Effector CD8-positive, alpha-beta T cell (primary cell): ENCODE data around the gene BRF1.

Experiments
- DNase-seq: peaks from one replicate; lab custom pipeline; 2025; lab: John Stamatoyannopoulos, UW

BRF1 gene

GRCh38 chr14:105195522-105196264, 105.1 kb downstream of the BRF1 start:
- no peak for DNase-seq

DNA sequence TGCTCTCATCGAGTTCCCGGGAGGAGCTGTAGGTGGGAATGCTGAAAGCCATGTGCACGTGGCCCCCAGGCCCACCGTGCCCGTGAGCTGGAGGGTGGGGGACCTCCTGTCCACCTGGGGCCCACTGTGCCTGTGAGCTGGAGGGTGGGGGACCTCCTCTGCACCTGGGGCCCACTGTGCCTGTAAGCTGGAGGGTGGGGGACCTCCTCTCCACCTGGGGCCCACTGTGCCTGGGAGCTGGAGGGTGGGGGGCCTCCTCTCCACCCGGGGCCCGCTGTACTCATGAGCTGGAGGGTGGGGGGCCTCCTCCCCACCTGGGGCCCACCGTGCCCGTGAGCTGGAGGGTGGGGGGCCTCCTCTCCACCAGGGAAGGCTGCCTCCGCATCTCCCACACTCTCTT, 105.8 kb downstream of the BRF1 start:
- DNase-seq, result no peak

DNA sequence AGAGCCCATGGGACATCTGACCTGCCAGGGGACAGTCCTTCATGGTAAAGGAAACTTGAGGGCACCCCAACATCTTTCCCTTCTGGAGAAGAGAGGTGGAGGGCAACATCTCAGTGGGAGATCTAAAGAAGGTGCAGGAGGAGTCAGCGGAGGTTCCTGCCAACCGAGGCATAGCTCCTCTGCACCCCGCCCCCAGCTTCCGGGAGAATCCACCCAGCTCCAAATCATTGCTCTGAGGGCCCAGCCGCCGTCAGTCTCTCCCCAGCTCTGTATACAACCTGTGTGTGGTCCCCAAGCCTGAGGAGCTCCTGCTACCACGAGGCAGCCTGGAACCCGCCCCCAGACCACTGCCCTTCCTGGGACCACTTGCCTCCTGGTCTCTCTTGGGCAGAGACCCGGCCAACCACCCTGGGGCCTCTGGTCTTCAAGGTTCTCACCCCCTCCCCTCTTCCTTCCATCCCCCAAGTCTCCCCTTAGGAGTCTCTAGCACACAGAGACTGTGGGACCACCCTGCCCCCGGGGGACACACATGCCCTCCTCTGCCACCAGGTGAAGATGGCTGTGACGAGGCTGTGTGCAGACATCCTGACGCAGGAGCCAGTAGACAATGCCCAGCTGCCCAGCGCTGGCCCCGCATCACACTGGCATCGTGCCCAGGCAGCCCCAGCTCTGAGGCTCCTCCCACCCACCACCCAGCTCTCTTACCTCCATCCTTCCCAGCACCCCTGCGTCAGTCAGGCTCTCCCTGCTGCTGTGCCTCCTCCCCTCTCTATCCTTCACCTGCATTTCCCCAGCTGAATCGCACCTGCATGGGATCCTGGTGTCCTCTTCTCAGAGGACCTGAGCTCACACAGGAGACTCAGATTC, 106.7 kb downstream of the BRF1 start:
- DNase-seq, result peak; percentile 8

- DNase-seq, result no peak
Measured at GRCh38 chr14:105192866-105193731, 107.7 kb downstream of the BRF1 start.

DNA sequence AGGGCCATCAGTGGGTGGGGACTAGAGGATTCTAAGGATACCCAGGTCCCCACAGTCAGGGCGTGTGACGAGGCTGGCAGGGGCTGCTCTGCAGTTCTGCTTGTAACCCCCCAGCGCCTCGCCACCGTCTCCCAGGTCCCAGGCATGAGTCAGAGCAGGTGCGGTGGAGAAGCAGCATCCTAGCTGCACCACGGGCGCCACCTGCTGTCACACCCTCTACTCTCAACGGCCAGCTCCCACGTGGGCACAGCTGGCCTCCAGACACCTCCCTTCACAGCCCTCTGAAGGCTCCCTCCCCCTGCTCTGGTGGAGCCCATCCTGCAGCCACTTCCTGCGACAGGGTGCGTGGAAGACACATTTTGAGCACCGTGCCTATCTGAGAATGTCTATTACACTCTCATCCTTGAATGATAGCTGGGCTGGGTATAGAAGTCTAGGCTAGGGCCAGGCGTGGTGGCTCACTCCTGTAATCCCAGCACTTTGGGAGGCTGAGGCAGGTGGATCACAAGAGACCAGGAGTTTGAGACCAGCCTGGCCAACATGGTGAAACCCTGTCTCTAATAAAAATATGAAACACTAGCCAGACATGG, 112.8 kb downstream of the BRF1 start:
- DNase-seq, result no peak

GRCh38 chr14:105187116-105187515, 113.7 kb downstream of the BRF1 start:
- no peak for DNase-seq

DNA sequence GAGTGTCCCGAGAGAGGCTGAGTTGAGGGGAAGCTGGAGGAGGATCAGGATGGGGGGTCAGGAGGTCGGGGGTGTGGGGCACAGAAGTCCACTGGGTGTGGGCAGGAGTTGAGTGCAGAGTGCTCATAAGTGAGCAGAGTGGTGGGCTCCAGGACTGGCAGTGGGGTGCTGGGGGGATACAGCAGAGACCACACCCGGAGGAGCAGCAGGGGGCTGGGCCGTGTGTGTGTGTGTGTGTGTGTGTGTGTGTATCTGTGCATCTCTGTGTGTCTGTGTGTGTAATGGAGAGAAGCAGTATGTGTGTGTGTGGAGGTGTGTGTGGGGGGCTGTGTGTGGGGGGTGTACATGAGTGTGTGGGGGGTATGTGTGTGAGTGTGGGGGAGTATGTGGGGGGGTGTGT, 114.8 kb downstream of the BRF1 start:
- no peak for DNase-seq

DNA sequence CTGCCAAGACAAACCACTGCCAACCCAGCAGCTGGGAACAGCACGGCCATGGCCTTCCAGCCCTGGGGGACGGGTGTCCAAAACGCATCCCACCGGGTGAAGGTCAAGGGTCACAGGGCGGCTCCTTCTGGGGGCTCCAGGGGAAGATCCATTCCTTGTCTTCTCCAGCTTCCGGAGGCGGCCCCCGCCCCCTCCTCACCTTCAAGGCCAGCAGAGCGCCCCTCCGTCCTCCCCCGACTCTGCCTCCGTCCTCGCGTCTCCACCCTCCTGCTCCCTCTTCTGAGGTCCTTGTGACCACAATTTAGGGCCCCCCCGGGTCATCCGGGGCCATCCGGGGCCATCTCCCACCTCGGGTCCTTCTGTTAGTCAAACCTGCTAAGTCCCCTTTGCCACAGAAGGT, 115.8 kb downstream of the BRF1 start:
- DNase-seq, result no peak

- DNase-seq, result no peak
Measured at GRCh38 chr14:105184461-105184860, 116.3 kb downstream of the BRF1 start.

DNA sequence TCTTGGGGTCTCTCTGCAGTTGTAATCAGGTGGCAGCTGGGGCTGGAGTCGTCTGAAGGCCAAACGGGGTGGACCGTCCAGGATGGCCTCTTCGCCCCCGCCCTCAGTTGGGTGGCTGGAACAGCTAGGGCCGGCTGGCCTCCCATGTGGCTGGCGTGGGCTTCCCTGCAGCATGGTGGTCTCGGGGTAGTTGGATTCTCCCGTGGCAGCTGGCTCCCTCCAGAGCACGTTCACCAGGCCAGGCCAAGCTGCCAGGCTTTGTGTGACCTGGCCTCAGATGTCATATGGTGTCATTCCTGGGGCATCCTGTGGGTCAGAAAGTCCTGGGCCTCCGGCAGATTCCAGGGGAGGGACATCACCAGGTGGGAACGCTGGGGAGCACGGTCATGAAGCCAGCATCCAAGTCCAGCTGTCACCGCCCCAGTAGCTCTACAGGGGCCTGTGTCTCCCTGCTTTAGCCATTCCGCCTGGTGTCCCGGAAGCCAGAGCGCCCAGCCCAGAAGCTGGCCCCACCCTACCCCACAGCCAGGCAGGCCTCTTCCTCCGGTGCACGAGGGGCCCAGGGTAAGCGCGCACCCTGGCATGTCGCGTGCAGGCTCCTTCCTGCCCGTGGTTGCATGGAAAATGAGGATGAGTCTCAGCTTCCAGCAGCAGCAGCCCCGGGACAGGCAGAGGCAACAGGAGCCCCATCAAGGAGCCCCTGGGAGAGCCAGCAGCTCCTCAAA, 118.3 kb downstream of the BRF1 start:
- no peak for DNase-seq

DNA sequence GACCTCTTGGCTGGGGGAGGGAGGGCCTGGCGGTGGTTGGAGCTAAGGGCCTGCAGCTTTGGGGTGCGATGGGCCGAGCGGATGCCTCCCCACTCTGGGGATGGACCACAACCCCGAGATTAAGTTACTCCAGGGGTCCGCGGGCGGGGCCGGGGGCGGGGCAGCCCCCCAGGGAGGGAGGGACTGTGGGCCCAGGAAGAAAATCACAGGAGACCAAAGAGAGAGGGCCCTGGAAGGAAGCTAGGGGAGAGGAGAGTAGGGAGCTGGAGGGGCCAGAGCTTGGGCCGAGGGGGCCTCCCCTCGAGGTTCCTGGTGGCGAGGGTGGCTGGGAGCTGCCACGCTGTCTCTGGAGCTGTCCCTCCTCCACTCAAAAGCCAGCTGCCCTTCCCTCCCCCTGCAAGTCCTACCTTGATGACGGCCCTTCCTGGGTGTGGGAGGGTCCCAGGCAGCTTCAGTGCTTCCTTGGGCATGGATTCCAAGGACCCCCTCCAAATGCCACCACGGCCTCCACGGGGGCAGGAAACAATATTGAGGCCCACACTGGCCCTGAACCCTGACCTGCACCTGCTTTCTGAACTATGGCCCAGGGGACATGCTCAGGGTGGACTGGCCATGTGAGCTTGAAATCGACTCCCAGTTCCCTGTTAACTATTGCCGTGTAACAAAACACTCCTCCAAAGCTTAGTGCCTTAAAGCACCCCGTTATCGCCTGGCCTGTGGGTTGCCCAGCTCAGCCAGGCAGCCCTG, 119.1 kb downstream of the BRF1 start:
- DNase-seq, result no peak

- peak; percentile 77 for DNase-seq
Measured at GRCh38 chr14:105180592-105181548, 119.9 kb downstream of the BRF1 start, which contains the start of gene NUDT14. NUDT14 (minus strand) TSS chr14:105181312; CDS start chr14:105181209, 103 bp downstream.

- DNase-seq, result no peak
Measured at GRCh38 chr14:105179191-105179590, 121.6 kb downstream of the BRF1 start.

- DNase-seq, result no peak
Measured at GRCh38 chr14:105178868-105179140, 122.0 kb downstream of the BRF1 start.

DNA sequence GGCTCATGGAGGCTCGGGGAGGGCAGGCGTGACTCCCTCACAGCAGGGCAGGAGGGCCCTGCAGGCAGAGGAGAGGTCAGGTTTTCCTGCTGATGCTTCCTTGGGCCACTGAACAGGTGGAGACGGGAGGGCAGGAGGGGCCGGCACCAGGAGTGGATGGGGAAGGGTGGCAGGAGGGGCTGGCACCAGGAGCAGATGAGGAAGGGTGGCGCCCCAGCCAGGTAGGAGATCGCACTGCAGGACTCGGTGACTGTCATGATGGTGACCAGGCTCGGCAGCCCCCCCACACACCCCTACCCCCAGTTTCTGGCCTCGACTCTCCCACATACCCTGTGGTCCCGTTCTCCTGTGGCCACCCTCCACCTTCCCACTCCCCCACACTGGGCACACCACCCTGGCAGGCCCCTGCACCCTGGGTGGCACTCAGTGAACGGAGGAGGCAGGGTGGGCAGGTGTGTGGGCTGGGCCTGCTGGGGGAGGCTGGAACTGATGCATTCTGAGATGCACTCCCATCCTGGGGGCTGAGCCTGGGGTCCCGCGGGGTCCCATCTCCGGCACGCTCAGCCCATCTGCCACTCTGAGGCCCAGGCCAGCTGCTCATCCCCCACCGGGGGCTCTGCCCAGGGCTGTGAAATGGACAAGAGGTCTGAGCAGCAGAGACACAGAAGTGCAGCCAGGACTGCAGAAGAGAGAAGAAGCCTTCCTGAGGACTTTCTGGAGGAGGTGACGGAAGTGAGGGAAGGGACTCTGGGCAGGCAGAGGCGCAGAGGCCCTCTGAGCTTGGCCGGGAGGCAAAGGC, 122.5 kb downstream of the BRF1 start:
- DNase-seq, result no peak

DNA sequence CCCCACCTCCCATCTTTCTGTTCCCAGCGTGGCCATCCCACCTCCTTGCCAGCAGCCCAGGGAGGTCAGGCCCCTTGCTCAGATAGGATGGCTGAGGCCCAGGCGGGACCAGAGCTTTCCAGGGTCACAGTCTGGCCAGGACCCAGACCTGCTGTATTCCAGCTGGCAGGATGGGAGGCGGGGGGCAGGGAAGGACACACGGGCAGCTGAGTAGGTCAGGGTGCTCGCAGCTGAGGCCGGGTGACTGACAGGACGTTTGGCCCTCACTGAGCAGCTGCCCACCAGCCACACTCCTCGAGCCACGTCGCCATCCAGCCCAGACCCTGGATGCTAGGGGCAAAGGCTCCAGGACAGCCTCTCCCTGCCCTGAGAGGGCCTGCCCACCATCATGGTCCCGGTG, 123.7 kb downstream of the BRF1 start:
- DNase-seq, result no peak

DNA sequence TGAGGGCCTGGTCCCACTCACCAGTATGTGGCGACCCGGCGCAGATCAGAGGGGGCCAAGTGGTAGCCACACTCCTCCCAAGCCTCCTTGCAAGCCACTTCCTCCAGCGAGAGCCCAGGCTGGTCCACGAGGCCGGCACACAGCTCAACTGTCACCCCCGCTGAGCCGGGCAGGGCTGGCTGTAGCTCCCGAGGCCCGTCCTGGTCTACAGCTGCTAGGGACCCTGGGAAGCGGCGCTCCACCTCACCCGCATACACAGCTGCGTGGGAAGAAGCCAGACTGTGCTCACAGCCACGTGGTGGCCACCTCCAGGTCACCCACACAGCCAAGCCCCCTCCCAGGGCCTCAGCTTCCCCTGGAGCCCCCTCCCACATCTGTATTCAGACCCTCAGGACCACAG, 124.3 kb downstream of the BRF1 start:
- DNase-seq, result no peak
